NCI-H1092 treated with DMSO at 0.1 percent for 48 hours (cell line): ENCODE data around the gene TMEM17.
"Not testable (repeated sequence)": the region's sequence is repeated elsewhere in the genome, so short reads cannot be mapped to it uniquely, and the experiment has no call there.

Source experiments
- DNase-seq: peaks from one replicate; lab custom pipeline; 2025; lab: John Stamatoyannopoulos, UW

The TMEM17 gene

GRCh38 chr2:62505750-62506420, at the start of gene TMEM17:
Gene TMEM17 (minus strand): TSS chr2:62506195. CDS start chr2:62506129, 66 bp downstream.
- peak; percentile 89 for DNase-seq

GRCh38 chr2:62554440-62554839, 48.4 kb upstream of the TMEM17 start:
- DNase-seq, result no peak

- DNase-seq, result no peak
These were observed 44.5 kb upstream of the TMEM17 start for GRCh38 chr2:62550461-62550860.

- DNase-seq, result no peak
These were observed 41.9 kb upstream of the TMEM17 start for GRCh38 chr2:62547854-62548253.

- no peak for DNase-seq
These were observed 39.3 kb upstream of the TMEM17 start for GRCh38 chr2:62545261-62545660.

- DNase-seq, result no peak
These were observed 34.6 kb upstream of the TMEM17 start for GRCh38 chr2:62540408-62541168.

- no peak for DNase-seq
These were observed 33.8 kb upstream of the TMEM17 start for GRCh38 chr2:62539606-62540407.

GRCh38 chr2:62538756-62539155, 32.8 kb upstream of the TMEM17 start:
- no peak for DNase-seq

- DNase-seq, result no peak
These were observed 31.8 kb upstream of the TMEM17 start for GRCh38 chr2:62537814-62538213.

- DNase-seq, result no peak
These were observed 31.0 kb upstream of the TMEM17 start for GRCh38 chr2:62536873-62537547.

GRCh38 chr2:62535521-62535920, 29.5 kb upstream of the TMEM17 start:
- not testable (repeated sequence) for DNase-seq

- DNase-seq, result no peak
These were observed 25.6 kb upstream of the TMEM17 start for GRCh38 chr2:62531594-62531993.

- peak; percentile 37 for DNase-seq
These were observed 23.8 kb upstream of the TMEM17 start for GRCh38 chr2:62529758-62530157.

- no peak for DNase-seq
These were observed 21.6 kb upstream of the TMEM17 start for GRCh38 chr2:62527478-62528210.

GRCh38 chr2:62526531-62527381, 20.8 kb upstream of the TMEM17 start:
- no peak for DNase-seq

GRCh38 chr2:62525549-62526269, 19.7 kb upstream of the TMEM17 start:
- no peak for DNase-seq

- no peak for DNase-seq
These were observed 18.4 kb upstream of the TMEM17 start for GRCh38 chr2:62524293-62524941.

- DNase-seq, result not testable (repeated sequence)
These were observed 15.1 kb upstream of the TMEM17 start for GRCh38 chr2:62521061-62521460.

- DNase-seq, result no peak
These were observed 6.4 kb upstream of the TMEM17 start for GRCh38 chr2:62512384-62512783.
